CD8-positive, alpha-beta memory T cell (primary cell): ENCODE measurements around the gene SPRED1. TPM values are rescaled to one million over a fixed set of nuclear protein-coding genes. Genes with fewer than 3 reads are reported as not detected.
A peak's percentile ranks its signal among the peaks of the same experiment; 100 is the strongest.

ENCODE experiments used
- CTCF ChIA-PET: fragments of 350-600 bp; sonication (Branson Sonifier 250); formaldehyde crosslinking; loops from one replicate; lab custom pipeline; 2021; ENCODE audit warnings: antibody characterized with exemption; lab: Charles Lee
- POLR2A ChIA-PET: fragments of 350-600 bp; sonication (Branson Sonifier 250); formaldehyde crosslinking; loops from one replicate; lab custom pipeline; 2021; ENCODE audit warnings: antibody characterized with exemption; lab: Charles Lee
- DNase-seq, 5 donors: peaks; one replicate each; pipeline versions ENCODE4 v3.0.0 to v3.0.0-alpha.2; 2020 to 2022; ENCODE audit warnings: mixed read lengths in 1 of 5
- H3K27ac ChIP-seq: one replicate; pipeline ENCODE4 v1.7.0; 2013; ENCODE audit warnings: low read depth, mild to moderate bottlenecking, low read length, moderate library complexity
- H3K27me3 ChIP-seq: 2 replicates; pipeline ENCODE4 v1.7.0; 2013; ENCODE audit warnings: low read length, mild to moderate bottlenecking; ENCODE audit not compliant: insufficient read depth, poor library complexity, severe bottlenecking
- H3K36me3 ChIP-seq: 2 replicates; pipeline ENCODE4 v1.7.0; 2013; ENCODE audit warnings: mild to moderate bottlenecking, low read length, moderate library complexity; ENCODE audit not compliant: insufficient read depth
- H3K4me1 ChIP-seq: 2 replicates; pipeline ENCODE4 v1.7.0; 2013; ENCODE audit warnings: mild to moderate bottlenecking, low read length, moderate library complexity; ENCODE audit not compliant: insufficient read depth
- H3K4me3 ChIP-seq: 2 replicates; pipeline ENCODE4 v1.7.0; 2013; ENCODE audit warnings: mild to moderate bottlenecking, low read length
- H3K9me3 ChIP-seq: 2 replicates; pipeline ENCODE4 v1.7.0; 2013; ENCODE audit warnings: mild to moderate bottlenecking, low read length
- H3K27ac Mint-ChIP-seq, 8 donors: one replicate each; pipeline ENCODE4 v1.8.0; 2020 to 2021; ENCODE audit warnings: mixed read lengths in 8 of 8, mild to moderate bottlenecking in 6 of 8, inconsistent platforms in 3 of 8, moderate library complexity in 3 of 8
- H3K27me3 Mint-ChIP-seq, 2 donors: one replicate each; pipeline ENCODE4 v1.8.0; 2020 to 2021; ENCODE audit warnings: mixed read lengths in 2 of 2, mild to moderate bottlenecking in 1 of 2, moderate library complexity in 1 of 2
- H3K36me3 Mint-ChIP-seq, 3 donors: one replicate each; pipeline ENCODE4 v1.8.0; 2020 to 2021; ENCODE audit warnings: mixed read lengths in 3 of 3, inconsistent platforms in 1 of 3, mild to moderate bottlenecking in 1 of 3
- H3K4me1 Mint-ChIP-seq, 3 donors: one replicate each; pipeline ENCODE4 v1.8.0; 2020 to 2021; ENCODE audit warnings: mixed read lengths in 3 of 3, inconsistent platforms in 1 of 3, mild to moderate bottlenecking in 1 of 3
- H3K4me3 Mint-ChIP-seq, 7 donors: one replicate each; pipeline ENCODE4 v1.8.0; 2020 to 2021; ENCODE audit warnings: mixed read lengths in 7 of 7, mild to moderate bottlenecking in 6 of 7, moderate library complexity in 4 of 7, inconsistent platforms in 2 of 7
- H3K9me3 Mint-ChIP-seq, 5 donors: one replicate each; pipeline ENCODE4 v1.8.0; 2020 to 2022; ENCODE audit warnings: mixed read lengths in 5 of 5, mild to moderate bottlenecking in 3 of 5, moderate library complexity in 2 of 5, inconsistent platforms in 1 of 5
- polyA plus RNA-seq: library from polyadenylated mRNA; unstranded; fragments of 300-500 nt; fragmentation: Illumina TruSeq; gene quantifications from one replicate; pipeline ENCODE4 v1.2.3, GENCODE V29; 2021
- total RNA-seq, 2 experiments: library from RNA; stranded (reverse); gene quantifications; one replicate each; pipeline ENCODE4 v1.2.3, GENCODE V29; 2021

SPRED1 gene
- total RNA-seq (1 to 10 TPM; 1.2 to 1.4 TPM), polyA plus RNA-seq (0.35 TPM)

- H3K4me3 ChIP-seq: peak within 1 kb of the TSS; percentile 78
- H3K27ac Mint-ChIP-seq: peak within 1 kb of the TSS; percentile 47 to 95 (median 88)
- peaks cover 3% of the 10 kb centered on the region for H3K27me3 ChIP-seq
- peaks cover 0 to 9% (median 0%) of the 10 kb centered on the region in 3 donors for H3K36me3 Mint-ChIP-seq
- peaks cover 30 to 40% (median 35%) of the 10 kb centered on the region in 3 donors for H3K4me1 Mint-ChIP-seq
- CTCF ChIA-PET: interaction anchor here (0.9 to 1.7 kb wide), 3 partner anchors 14 to 136 kb away, joined by 3 to 5 read pairs (median 3); no protein-coding TSS in a partner anchor
- peak; percentile 8 to 57 (median 17) for DNase-seq
- peaks cover 10 to 14% of the 10 kb centered on the region in 2 donors for H3K27me3 Mint-ChIP-seq
- H3K4me3 Mint-ChIP-seq: peak within 1 kb of the TSS; percentile 85 to 98 (median 91)
- H3K36me3 ChIP-seq: no peaks in the 10 kb centered on the region
- H3K27ac ChIP-seq: peak within 1 kb of the TSS; percentile 52
- no peaks in the 10 kb centered on the region for H3K9me3 ChIP-seq
- peaks cover 0 to 1% (median 0%) of the 10 kb centered on the region in 5 donors for H3K9me3 Mint-ChIP-seq
- POLR2A ChIA-PET: interaction anchor here (0.6 kb wide), 1 partner anchor 15 kb away, joined by 3 read pairs; no protein-coding TSS in a partner anchor
- peaks cover 28% of the 10 kb centered on the region for H3K4me1 ChIP-seq
Measured at GRCh38 chr15:38252481-38253350, at the start of gene SPRED1. Gene SPRED1 (plus strand): TSS chr15:38252836. CDS start chr15:38253186, 350 bp downstream.

- DNase-seq: no peak
- Histone ChIP-seq H3K36me3 (no peaks in the 10 kb centered on the region), H3K4me1 (no peaks in the 10 kb centered on the region), H3K27ac (no peak overlapping the region), H3K4me3 (no peak overlapping the region), H3K27me3 (no peaks in the 10 kb centered on the region), H3K9me3 (no peaks in the 10 kb centered on the region)
- Mint-ChIP-seq H3K9me3 (peaks cover 0 to 1% (median 0%) of the 10 kb centered on the region in 5 donors), H3K27me3 (peaks cover 14 to 51% of the 10 kb centered on the region in 2 donors), H3K4me3 (no peak overlapping the region), H3K27ac (no peak overlapping the region), H3K36me3 (no peaks in the 10 kb centered on the region), H3K4me1 (no peaks in the 10 kb centered on the region)
- ChIA-PET POLR2A (no interaction called here), CTCF (interaction anchor here (1.1 kb wide), 1 partner anchor 10 kb away, joined by 6 read pairs; no protein-coding TSS in a partner anchor)
Measured at GRCh38 chr15:38205526-38206272, 46.9 kb upstream of the SPRED1 start.

- Histone ChIP-seq H3K4me1 (no peaks in the 10 kb centered on the region), H3K27ac (no peak overlapping the region), H3K36me3 (no peaks in the 10 kb centered on the region), H3K9me3 (no peaks in the 10 kb centered on the region), H3K4me3 (no peak overlapping the region), H3K27me3 (no peaks in the 10 kb centered on the region)
- Mint-ChIP-seq H3K27me3 (peaks cover 11 to 49% of the 10 kb centered on the region in 2 donors), H3K9me3 (peaks cover 0 to 1% (median 0%) of the 10 kb centered on the region in 5 donors), H3K27ac (no peak overlapping the region), H3K4me3 (no peak overlapping the region), H3K36me3 (no peaks in the 10 kb centered on the region), H3K4me1 (no peaks in the 10 kb centered on the region)
- ChIA-PET POLR2A (no interaction called here), CTCF (no interaction called here)
- no peak for DNase-seq
Measured at GRCh38 chr15:38207621-38208020, 45.0 kb upstream of the SPRED1 start.

- Mint-ChIP-seq H3K4me3 (no peak overlapping the region), H3K9me3 (peaks cover 0 to 1% (median 0%) of the 10 kb centered on the region in 5 donors), H3K27ac (no peak overlapping the region), H3K27me3 (peaks cover 9 to 45% of the 10 kb centered on the region in 2 donors), H3K36me3 (no peaks in the 10 kb centered on the region), H3K4me1 (no peaks in the 10 kb centered on the region)
- no peak overlapping the region for H3K27ac ChIP-seq
- CTCF ChIA-PET: no interaction called here
- no peaks in the 10 kb centered on the region for H3K36me3 ChIP-seq
- no peaks in the 10 kb centered on the region for H3K27me3 ChIP-seq
- no peak for DNase-seq
- H3K4me1 ChIP-seq: no peaks in the 10 kb centered on the region
- H3K4me3 ChIP-seq: no peak overlapping the region
- POLR2A ChIA-PET: no interaction called here
- H3K9me3 ChIP-seq: no peaks in the 10 kb centered on the region
Measured at GRCh38 chr15:38208206-38208605, 44.4 kb upstream of the SPRED1 start.

GRCh38 chr15:38208779-38209178 is 43.9 kb upstream of the SPRED1 start:
- H3K27me3 Mint-ChIP-seq: peaks cover 7 to 41% of the 10 kb centered on the region in 2 donors

GRCh38 chr15:38211249-38211648 is 41.4 kb upstream of the SPRED1 start:
- Histone ChIP-seq H3K36me3 (no peaks in the 10 kb centered on the region), H3K4me3 (no peak overlapping the region), H3K9me3 (no peaks in the 10 kb centered on the region), H3K27ac (no peak overlapping the region), H3K27me3 (no peaks in the 10 kb centered on the region), H3K4me1 (no peaks in the 10 kb centered on the region)
- DNase-seq: no peak
- ChIA-PET POLR2A (no interaction called here), CTCF (interaction anchor here (1.0 kb wide), 1 partner anchor 10 kb away, joined by 3 read pairs; no protein-coding TSS in a partner anchor)
- Mint-ChIP-seq H3K9me3 (no peaks in the 10 kb centered on the region), H3K4me3 (no peak overlapping the region), H3K36me3 (no peaks in the 10 kb centered on the region), H3K4me1 (no peaks in the 10 kb centered on the region), H3K27me3 (peaks cover 5 to 26% of the 10 kb centered on the region in 2 donors), H3K27ac (no peak overlapping the region)

More at GRCh38 chr15:38208779-38209178, 43.9 kb upstream of the SPRED1 start:
- Mint-ChIP-seq H3K36me3 (no peaks in the 10 kb centered on the region), H3K4me3 (no peak overlapping the region), H3K4me1 (no peaks in the 10 kb centered on the region), H3K9me3 (peaks cover 0 to under 1% (median 0%) of the 10 kb centered on the region in 5 donors), H3K27ac (no peak overlapping the region)
- no peak overlapping the region for H3K4me3 ChIP-seq
- H3K9me3 ChIP-seq: no peaks in the 10 kb centered on the region
- ChIA-PET POLR2A (no interaction called here), CTCF (no interaction called here)
- H3K36me3 ChIP-seq: no peaks in the 10 kb centered on the region
- H3K27me3 ChIP-seq: no peaks in the 10 kb centered on the region
- H3K4me1 ChIP-seq: no peaks in the 10 kb centered on the region
- no peak overlapping the region for H3K27ac ChIP-seq
- no peak for DNase-seq

- DNase-seq: no peak
- H3K36me3 Mint-ChIP-seq: no peaks in the 10 kb centered on the region
- no peak overlapping the region for H3K27ac Mint-ChIP-seq
- peaks cover 5 to 26% of the 10 kb centered on the region in 2 donors for H3K27me3 Mint-ChIP-seq
- H3K9me3 Mint-ChIP-seq: no peaks in the 10 kb centered on the region
- CTCF ChIA-PET: interaction anchor here (1.0 kb wide), 1 partner anchor 9 kb away, joined by 3 read pairs; no protein-coding TSS in a partner anchor
- Histone ChIP-seq H3K27ac (no peak overlapping the region), H3K9me3 (no peaks in the 10 kb centered on the region), H3K27me3 (no peaks in the 10 kb centered on the region), H3K4me3 (no peak overlapping the region), H3K4me1 (no peaks in the 10 kb centered on the region), H3K36me3 (no peaks in the 10 kb centered on the region)
- no peak overlapping the region for H3K4me3 Mint-ChIP-seq
- peaks cover 0 to 2% (median 0%) of the 10 kb centered on the region in 3 donors for H3K4me1 Mint-ChIP-seq
- POLR2A ChIA-PET: no interaction called here
Measured at GRCh38 chr15:38211811-38212210, 40.8 kb upstream of the SPRED1 start.
